ENCODE data around the gene SFPQ.
"Not testable (repeated sequence)": the region's sequence is repeated elsewhere in the genome, so short reads cannot be mapped to it uniquely, and the experiment has no call there.

Gene SFPQ

GRCh38 chr1:35137590-35137989 is 55.4 kb downstream of the SFPQ start:
- not testable (repeated sequence) for DNase-seq

- no peak for DNase-seq
Measured at GRCh38 chr1:35136780-35137179, 56.2 kb downstream of the SFPQ start.
